ENCODE data around the gene SLC38A9.
"Not testable (repeated sequence)": the region's sequence is repeated elsewhere in the genome, so short reads cannot be mapped to it uniquely, and the experiment has no call there.

SLC38A9 gene

GRCh38 chr5:55706230-55706629, 5.9 kb downstream of the SLC38A9 start:
- no peak for DNase-seq (ENCODE audit: low read depth in 2 of 2, low spot score in 1 of 2)

- no peak for DNase-seq (ENCODE audit: low read depth in 2 of 2, low spot score in 1 of 2)
These were observed 9.4 kb downstream of the SLC38A9 start for GRCh38 chr5:55702598-55703345.

GRCh38 chr5:55701462-55702103, 10.5 kb downstream of the SLC38A9 start:
- no peak for DNase-seq (ENCODE audit: low read depth in 2 of 2, low spot score in 1 of 2)

GRCh38 chr5:55700745-55701144, 11.4 kb downstream of the SLC38A9 start:
- no peak for DNase-seq (ENCODE audit: low read depth in 2 of 2, low spot score in 1 of 2)

- no peak for DNase-seq (ENCODE audit: low read depth in 2 of 2, low spot score in 1 of 2)
These were observed 13.0 kb downstream of the SLC38A9 start for GRCh38 chr5:55699041-55699688.

- not testable (repeated sequence) for DNase-seq (ENCODE audit: low read depth in 2 of 2, low spot score in 1 of 2)
These were observed 15.4 kb downstream of the SLC38A9 start for GRCh38 chr5:55696704-55697103.

- no peak for DNase-seq (ENCODE audit: low read depth in 2 of 2, low spot score in 1 of 2)
These were observed 17.8 kb downstream of the SLC38A9 start for GRCh38 chr5:55694152-55694830.

- no peak for DNase-seq (ENCODE audit: low read depth in 2 of 2, low spot score in 1 of 2)
These were observed 19.6 kb downstream of the SLC38A9 start for GRCh38 chr5:55692509-55692908.

- no peak for DNase-seq (ENCODE audit: low read depth in 2 of 2, low spot score in 1 of 2)
These were observed 20.1 kb downstream of the SLC38A9 start for GRCh38 chr5:55692106-55692417.

GRCh38 chr5:55691265-55692105, 20.6 kb downstream of the SLC38A9 start:
- DNase-seq (ENCODE audit: low read depth in 2 of 2, low spot score in 1 of 2), result no peak

GRCh38 chr5:55682071-55682470, 30.1 kb downstream of the SLC38A9 start:
- DNase-seq (ENCODE audit: low read depth in 2 of 2, low spot score in 1 of 2), result no peak

GRCh38 chr5:55681301-55681700, 30.8 kb downstream of the SLC38A9 start:
- DNase-seq (ENCODE audit: low read depth in 2 of 2, low spot score in 1 of 2), result no peak

- no peak for DNase-seq (ENCODE audit: low read depth in 2 of 2, low spot score in 1 of 2)
These were observed 31.8 kb downstream of the SLC38A9 start for GRCh38 chr5:55680353-55680752.

GRCh38 chr5:55679556-55679955, 32.6 kb downstream of the SLC38A9 start:
- no peak for DNase-seq (ENCODE audit: low read depth in 2 of 2, low spot score in 1 of 2)

GRCh38 chr5:55675119-55675518, 37.0 kb downstream of the SLC38A9 start:
- no peak for DNase-seq (ENCODE audit: low read depth in 2 of 2, low spot score in 1 of 2)

- no peak for DNase-seq (ENCODE audit: low read depth in 2 of 2, low spot score in 1 of 2)
These were observed 37.8 kb downstream of the SLC38A9 start for GRCh38 chr5:55674340-55674739.

- no peak for DNase-seq (ENCODE audit: low read depth in 2 of 2, low spot score in 1 of 2)
These were observed 39.6 kb downstream of the SLC38A9 start for GRCh38 chr5:55672477-55672911.

GRCh38 chr5:55671975-55672374, 40.1 kb downstream of the SLC38A9 start:
- DNase-seq (ENCODE audit: low read depth in 2 of 2, low spot score in 1 of 2), result no peak

GRCh38 chr5:55668356-55668755, 43.8 kb downstream of the SLC38A9 start:
- no peak for DNase-seq (ENCODE audit: low read depth in 2 of 2, low spot score in 1 of 2)

GRCh38 chr5:55667938-55668337, 44.2 kb downstream of the SLC38A9 start:
- no peak for DNase-seq (ENCODE audit: low read depth in 2 of 2, low spot score in 1 of 2)

GRCh38 chr5:55665065-55665464, 47.1 kb downstream of the SLC38A9 start:
- no peak for DNase-seq (ENCODE audit: low read depth in 2 of 2, low spot score in 1 of 2)

All from stimulated activated CD8-positive, alpha-beta memory T cell treated with anti-CD3 and anti-CD28 coated beads, Interleukin-4, amount 100 ng/mL, for 1 hour (primary cell).